Ramos (cell line): ENCODE measurements around the gene TEN1.

Experiments used
- in situ Hi-C: fragments of 300-500 bp; cut with MboI; formaldehyde crosslinking; loops from one replicate; pipeline ENCODE4 v1.14.3; 2022; ENCODE audit warnings: low sequenced_read_pairs; ENCODE audit not compliant: unreplicated experiment

Gene TEN1

GRCh38 chr17:75975757-75976174, 3.3 kb upstream of the TEN1 start:
- in situ Hi-C loops: no loop called here

GRCh38 chr17:75976175-75976848, 2.7 kb upstream of the TEN1 start:
- in situ Hi-C loops: no loop called here

GRCh38 chr17:75979705-75980187, 706 bp downstream of the TEN1 start:
- in situ Hi-C loops: no loop called here

- in situ Hi-C loops: no loop called here
Observed at GRCh38 chr17:75980188-75981018, 1.4 kb downstream of the TEN1 start.

- in situ Hi-C loops: no loop called here
Observed at GRCh38 chr17:75981019-75981615, 2.1 kb downstream of the TEN1 start.

GRCh38 chr17:75983501-75984181, 4.6 kb downstream of the TEN1 start:
- in situ Hi-C loops: no loop called here

- in situ Hi-C loops: no loop called here
Observed at GRCh38 chr17:75985986-75986385, 6.9 kb downstream of the TEN1 start.

- in situ Hi-C loops: no loop called here
Observed at GRCh38 chr17:75987041-75987440, 8.0 kb downstream of the TEN1 start.

GRCh38 chr17:75991396-75991795, 12.4 kb downstream of the TEN1 start:
- in situ Hi-C loops: no loop called here

GRCh38 chr17:75994802-75995370, 15.8 kb downstream of the TEN1 start:
- in situ Hi-C loops: no loop called here

GRCh38 chr17:75995385-75995925, 16.4 kb downstream of the TEN1 start:
- in situ Hi-C loops: no loop called here

- in situ Hi-C loops: no loop called here
Observed at GRCh38 chr17:75996665-75997590, 17.9 kb downstream of the TEN1 start.

- in situ Hi-C loops: no loop called here
Observed at GRCh38 chr17:75998327-75998795, 19.3 kb downstream of the TEN1 start.

GRCh38 chr17:76000016-76000754, 21.1 kb downstream of the TEN1 start:
- in situ Hi-C loops: no loop called here

GRCh38 chr17:76000755-76001521, 21.9 kb downstream of the TEN1 start, which contains the start of gene CDK3:
Gene CDK3 (plus strand): TSS chr17:76000855. CDS start chr17:76001426, 571 bp downstream.
- in situ Hi-C loops: no loop called here

GRCh38 chr17:76002100-76002499, 23.1 kb downstream of the TEN1 start:
- in situ Hi-C loops: no loop called here

GRCh38 chr17:76003915-76004314, 24.9 kb downstream of the TEN1 start:
- in situ Hi-C loops: no loop called here
